NT2/D1 (cell line): ENCODE measurements around the gene LMOD1.
"Not testable (repeated sequence)": the region's sequence is repeated elsewhere in the genome, so short reads cannot be mapped to it uniquely, and the experiment has no call there.

Experiments
- DNase-seq: peaks from one replicate; pipeline ENCODE4 v3.0.0-alpha.2; 2011; ENCODE audit warnings: low read depth, low spot score
- H3K27me3 ChIP-seq: 2 replicates; pipeline ENCODE4 v1.6.0; 2011; ENCODE audit warnings: mild to moderate bottlenecking; ENCODE audit not compliant: insufficient read length, insufficient read depth
- H3K36me3 ChIP-seq: 2 replicates; pipeline ENCODE4 v1.6.1; 2011; ENCODE audit warnings: mild to moderate bottlenecking, low read length, mixed read lengths; ENCODE audit not compliant: insufficient read depth, insufficient read length
- H3K4me1 ChIP-seq: 2 replicates; pipeline ENCODE4 v1.5.1; 2011; ENCODE audit not compliant: insufficient read depth, insufficient read length
- H3K4me3 ChIP-seq: 2 replicates; pipeline ENCODE4 v1.5.1; 2011; ENCODE audit warnings: low read depth; ENCODE audit not compliant: insufficient read length
- H3K9ac ChIP-seq: 2 replicates; pipeline ENCODE4 v1.6.0; 2011; ENCODE audit warnings: low read depth; ENCODE audit not compliant: insufficient read length
- H3K9me3 ChIP-seq: 2 replicates; pipeline ENCODE4 v1.5.1; 2011; ENCODE audit warnings: mild to moderate bottlenecking, low read length; ENCODE audit not compliant: insufficient read depth
- SUZ12 ChIP-seq: IDR thresholded peaks from 2 replicates; pipeline ENCODE4 v1.6.1; 2011; ENCODE audit not compliant: insufficient read length, insufficient read depth; ENCODE audit errors: extremely low read depth
- YY1 ChIP-seq: IDR thresholded peaks from 2 replicates; pipeline ENCODE4 v1.6.1; 2011; ENCODE audit not compliant: insufficient read length, insufficient read depth
- ZNF274 ChIP-seq: IDR thresholded peaks from 2 replicates; pipeline ENCODE4 v1.6.1; 2011; ENCODE audit warnings: mild to moderate bottlenecking, low read depth, low read length

Gene LMOD1

GRCh38 chr1:201945157-201945556 is 1.2 kb downstream of the LMOD1 start:
- no peak for DNase-seq
- H3K27me3 ChIP-seq = peaks cover 25% of the 10 kb centered on the region
- no peak overlapping the region for H3K9ac ChIP-seq
- no peak overlapping the region for H3K4me3 ChIP-seq
- no peaks in the 10 kb centered on the region for H3K36me3 ChIP-seq
- no peak for TF ChIP-seq SUZ12
- no peak for TF ChIP-seq YY1
- TF ChIP-seq ZNF274 = no peak
- peaks cover 8% of the 10 kb centered on the region for H3K4me1 ChIP-seq
- H3K9me3 ChIP-seq = no peaks in the 10 kb centered on the region

GRCh38 chr1:201944639-201945038 is 1.7 kb downstream of the LMOD1 start:
- Histone ChIP-seq H3K9ac (no peak overlapping the region), H3K4me1 (peaks cover 8% of the 10 kb centered on the region), H3K9me3 (no peaks in the 10 kb centered on the region), H3K4me3 (no peak overlapping the region), H3K36me3 (no peaks in the 10 kb centered on the region), H3K27me3 (peaks cover 25% of the 10 kb centered on the region)
- no peak for DNase-seq
- TF ChIP-seq ZNF274 = no peak
- TF ChIP-seq YY1 = no peak
- no peak for TF ChIP-seq SUZ12

- peaks cover 8% of the 10 kb centered on the region for H3K4me1 ChIP-seq
- peaks cover 25% of the 10 kb centered on the region for H3K27me3 ChIP-seq
- H3K9me3 ChIP-seq = no peaks in the 10 kb centered on the region
- H3K9ac ChIP-seq = no peak overlapping the region
- H3K4me3 ChIP-seq = no peak overlapping the region
- no peaks in the 10 kb centered on the region for H3K36me3 ChIP-seq
- DNase-seq = no peak
- TF ChIP-seq YY1 (no peak), ZNF274 (no peak), SUZ12 (no peak)
Measured at GRCh38 chr1:201944002-201944401, 2.3 kb downstream of the LMOD1 start.

- H3K9me3 ChIP-seq = no peaks in the 10 kb centered on the region
- H3K4me3 ChIP-seq = no peak overlapping the region
- peaks cover 12% of the 10 kb centered on the region for H3K27me3 ChIP-seq
- TF ChIP-seq YY1 = no peak
- TF ChIP-seq SUZ12 = no peak
- no peak for TF ChIP-seq ZNF274
- no peak overlapping the region for H3K9ac ChIP-seq
- peaks cover 13% of the 10 kb centered on the region for H3K4me1 ChIP-seq
- no peaks in the 10 kb centered on the region for H3K36me3 ChIP-seq
- no peak for DNase-seq
Measured at GRCh38 chr1:201942129-201942495, 4.2 kb downstream of the LMOD1 start.

- Histone ChIP-seq H3K4me3 (peak overlapping the region; percentile 31), H3K9ac (peak overlapping the region; percentile 74), H3K27me3 (peaks cover 6% of the 10 kb centered on the region), H3K9me3 (no peaks in the 10 kb centered on the region), H3K36me3 (no peaks in the 10 kb centered on the region), H3K4me1 (peaks cover 13% of the 10 kb centered on the region)
- peak; percentile 80 for DNase-seq
- TF ChIP-seq SUZ12 (no peak), YY1 (no peak), ZNF274 (no peak)
Measured at GRCh38 chr1:201941420-201942128, 4.8 kb downstream of the LMOD1 start.

GRCh38 chr1:201940316-201940715 is 6.0 kb downstream of the LMOD1 start:
- H3K9me3 ChIP-seq, H3K4me3 ChIP-seq, H3K4me1 ChIP-seq, H3K27me3 ChIP-seq, DNase-seq, H3K36me3 ChIP-seq, H3K9ac ChIP-seq: not testable (repeated sequence)

GRCh38 chr1:201939574-201939973 is 6.8 kb downstream of the LMOD1 start:
- DNase-seq = no peak
- TF ChIP-seq ZNF274 = no peak
- TF ChIP-seq SUZ12 = no peak
- TF ChIP-seq YY1 = no peak
- peaks cover 5% of the 10 kb centered on the region for H3K4me1 ChIP-seq
- no peaks in the 10 kb centered on the region for H3K36me3 ChIP-seq
- H3K9ac ChIP-seq = no peak overlapping the region
- H3K9me3 ChIP-seq = no peaks in the 10 kb centered on the region
- no peaks in the 10 kb centered on the region for H3K27me3 ChIP-seq
- no peak overlapping the region for H3K4me3 ChIP-seq

- TF ChIP-seq ZNF274 = no peak
- TF ChIP-seq YY1 = no peak
- TF ChIP-seq SUZ12 = no peak
- no peak for DNase-seq
Measured at GRCh38 chr1:201939148-201939547, 7.2 kb downstream of the LMOD1 start.

More at GRCh38 chr1:201939148-201939547, 7.2 kb downstream of the LMOD1 start:
- H3K9me3 ChIP-seq = no peaks in the 10 kb centered on the region
- no peak overlapping the region for H3K4me3 ChIP-seq
- no peak overlapping the region for H3K9ac ChIP-seq
- no peaks in the 10 kb centered on the region for H3K27me3 ChIP-seq
- peaks cover 5% of the 10 kb centered on the region for H3K4me1 ChIP-seq
- no peaks in the 10 kb centered on the region for H3K36me3 ChIP-seq
